Urothelium cell line (cell line): Measurements from ENCODE around the gene DPP4.
A peak's percentile ranks its signal among the peaks of the same experiment; 100 is the strongest.

Source experiments
- DNase-seq: peaks from one replicate; pipeline ENCODE4 v3.0.0; 2011; ENCODE audit warnings: low spot score, mixed read lengths
- FAIRE-seq: peaks from 2 replicates; lab custom pipeline; 2011; peaks lifted over from hg19 to GRCh38; lab: Jason Lieb, UNC

DPP4 gene

GRCh38 chr2:162086904-162087303 lies 12.9 kb upstream of the DPP4 start:
- DNase-seq (no peak), FAIRE-seq (no peak)

- FAIRE-seq = no peak
- peak; percentile 54 for DNase-seq
These were observed 11.3 kb upstream of the DPP4 start for GRCh38 chr2:162085090-162085891.

- no peak for FAIRE-seq
- DNase-seq = no peak
These were observed 10.5 kb upstream of the DPP4 start for GRCh38 chr2:162084536-162084935.

- FAIRE-seq = no peak
- DNase-seq = no peak
These were observed 8.7 kb upstream of the DPP4 start for GRCh38 chr2:162082681-162083080.

- no peak for DNase-seq
- FAIRE-seq = no peak
These were observed 8.0 kb upstream of the DPP4 start for GRCh38 chr2:162082036-162082435.

- FAIRE-seq = no peak
These were observed 5.5 kb upstream of the DPP4 start for GRCh38 chr2:162079514-162079913.

GRCh38 chr2:162075689-162076132 lies 1.7 kb upstream of the DPP4 start:
- DNase-seq (no peak), FAIRE-seq (no peak)

More at GRCh38 chr2:162079514-162079913, 5.5 kb upstream of the DPP4 start:
- no peak for DNase-seq

GRCh38 chr2:162074928-162075688 lies 1.1 kb upstream of the DPP4 start:
- DNase-seq (no peak), FAIRE-seq (no peak)

GRCh38 chr2:162074632-162074895 lies 549 bp upstream of the DPP4 start:
- no peak for DNase-seq
- no peak for FAIRE-seq

- DNase-seq = no peak
- no peak for FAIRE-seq
These were observed 783 bp downstream of the DPP4 start for GRCh38 chr2:162072976-162073887.

- FAIRE-seq (no peak), DNase-seq (no peak)
These were observed 1.8 kb downstream of the DPP4 start for GRCh38 chr2:162072181-162072702.

- FAIRE-seq (no peak), DNase-seq (no peak)
These were observed 3.0 kb downstream of the DPP4 start for GRCh38 chr2:162071001-162071400.

GRCh38 chr2:162070228-162070936 lies 3.6 kb downstream of the DPP4 start:
- no peak for FAIRE-seq
- no peak for DNase-seq

- FAIRE-seq = no peak
- no peak for DNase-seq
These were observed 4.6 kb downstream of the DPP4 start for GRCh38 chr2:162069267-162069903.

- DNase-seq = no peak
- no peak for FAIRE-seq
These were observed 6.4 kb downstream of the DPP4 start for GRCh38 chr2:162067596-162067995.

GRCh38 chr2:162065767-162066166 lies 8.2 kb downstream of the DPP4 start:
- no peak for FAIRE-seq
- no peak for DNase-seq

GRCh38 chr2:162063899-162064298 lies 10.1 kb downstream of the DPP4 start:
- FAIRE-seq = no peak
- DNase-seq = no peak

- DNase-seq (no peak), FAIRE-seq (no peak)
These were observed 10.7 kb downstream of the DPP4 start for GRCh38 chr2:162063281-162063680.

GRCh38 chr2:162062559-162062958 lies 11.5 kb downstream of the DPP4 start:
- no peak for FAIRE-seq
- no peak for DNase-seq

- FAIRE-seq = no peak
- no peak for DNase-seq
These were observed 13.0 kb downstream of the DPP4 start for GRCh38 chr2:162061021-162061420.
